ENCODE measurements around the gene GSTO2. TPM values are rescaled to one million over a fixed set of nuclear protein-coding genes. Genes with fewer than 3 reads are reported as not detected.
A peak's percentile ranks its signal among the peaks of the same experiment; 100 is the strongest.

The GSTO2 gene
- total and polyA plus RNA-seq, 2 of the 13 experiments (the other 11 are each of a cell fraction or from before 2014, with no cell fraction given): 2.1 to 7.9 TPM

DNA sequence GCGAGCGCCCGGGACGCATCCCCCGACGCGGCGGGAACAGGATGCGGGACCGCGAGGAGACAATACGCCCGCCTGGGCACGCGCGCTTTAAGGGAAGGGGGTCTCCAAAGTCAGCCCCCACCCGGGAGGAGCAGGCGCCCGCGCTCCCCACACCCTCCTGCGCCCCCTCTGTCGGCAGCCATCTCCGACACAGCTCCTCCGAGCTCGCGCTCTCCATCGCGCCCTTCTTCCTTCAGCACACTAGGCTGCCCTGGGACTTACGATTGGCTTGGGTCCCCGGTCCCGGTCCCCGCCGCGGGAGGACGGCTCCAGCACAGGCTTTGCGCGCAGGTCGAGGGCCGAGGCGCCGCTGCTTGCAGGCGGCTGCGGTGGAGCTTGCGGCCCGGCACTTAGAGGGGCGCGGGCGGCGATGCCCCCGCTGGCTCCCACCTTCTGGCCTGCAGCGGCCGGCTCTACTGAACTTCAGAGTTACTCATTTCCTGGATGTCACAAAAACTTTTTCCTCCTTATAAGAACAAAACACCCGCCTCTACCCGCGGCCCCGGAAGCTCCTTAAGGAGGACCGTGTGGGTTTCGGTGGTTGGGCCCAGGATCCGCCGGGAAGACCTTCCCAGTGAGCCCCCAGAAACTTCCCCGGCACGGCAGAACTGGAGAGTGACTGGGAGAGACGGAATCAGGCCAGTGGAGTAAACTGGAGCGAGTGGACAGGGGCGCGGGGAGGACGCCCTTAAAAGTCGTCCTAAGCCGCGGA lies 69.2 kb downstream of the GSTO2 start, which contains the start of gene ITPRIP (continued):
- TF ChIP-seq ZFP41 (CRISPR knock-in tag; IDR thresholded peaks at IDR 0.05; ENCODE audit: borderline replicate concordance) (0 out of 2 replicates have a peak, but pooled peaks have one; percentile 31), ZNF431 (CRISPR knock-in tag; IDR thresholded peaks at IDR 0.05; ENCODE audit: borderline replicate concordance, low read depth) (0 out of 2 replicates have a peak, but pooled peaks have one; percentile 50), TAF1 (CRISPR knock-in tag; IDR thresholded peaks at IDR 0.05) (peak; percentile 62; the same call in 1 of the 2 replicates), SALL1 (CRISPR knock-in tag; IDR thresholded peaks at IDR 0.05) (peak; percentile 10; the same call in 1 of the 2 replicates), ZIK1 (CRISPR knock-in tag; IDR thresholded peaks at IDR 0.05; ENCODE audit: borderline replicate concordance, low read depth) (0 out of 2 replicates have a peak, but pooled peaks have one; percentile 53), TARDBP (CRISPR knock-in tag; IDR thresholded peaks at IDR 0.05) (peak; percentile 68; the same call in 1 of the 2 replicates), ATF4 (CRISPR knock-in tag; IDR thresholded peaks at IDR 0.05) (no peak), ARHGAP35 (CRISPR knock-in tag; IDR thresholded peaks at IDR 0.05; ENCODE audit: borderline replicate concordance) (0 out of 2 replicates have a peak, but pooled peaks have one; percentile 87), GZF1 (CRISPR knock-in tag; IDR thresholded peaks at IDR 0.05) (peak; percentile 43; the same call in 1 of the 2 replicates), ZNF567 (CRISPR knock-in tag; IDR thresholded peaks at IDR 0.05; ENCODE audit: borderline replicate concordance) (no peak), ZKSCAN1 (IDR thresholded peaks at IDR 0.05; ENCODE audit: low read length) (no peak), TBX3 (IDR thresholded peaks at IDR 0.05; ENCODE audit: borderline replicate concordance) (no peak), ZNF598 (CRISPR knock-in tag; IDR thresholded peaks at IDR 0.05; ENCODE audit: borderline replicate concordance) (peak; percentile 69; the same call in 1 of the 2 replicates), ZNF432 (CRISPR knock-in tag; IDR thresholded peaks at IDR 0.05; ENCODE audit: borderline replicate concordance) (no peak), GABPB1 (CRISPR knock-in tag; IDR thresholded peaks at IDR 0.05) (peak; percentile 55; the same call in 1 of the 2 replicates), SOX13 (IDR thresholded peaks at IDR 0.05) (no peak), SOX13 (CRISPR knock-in tag; conservative IDR thresholded peaks at IDR 0.05 in 1 of 2, IDR thresholded peaks at IDR 0.05 in 1 of 2) (0 out of 4 replicates have a peak, but pooled peaks of 1 of the 2 experiments have one; percentile 3), ZNF558 (CRISPR knock-in tag; IDR thresholded peaks at IDR 0.05; ENCODE audit: borderline replicate concordance) (peak; percentile 37; the same call in 1 of the 2 replicates), YY1 (IDR thresholded peaks at IDR 0.05; ENCODE audit: insufficient read depth, insufficient replicate concordance, low read depth, low read length) (peak; percentile 25), PAWR (CRISPR knock-in tag; IDR thresholded peaks at IDR 0.05; ENCODE audit: borderline replicate concordance) (peak; percentile 65; the same call in 1 of the 2 replicates)
- TF ChIP-seq, protein P1, sequence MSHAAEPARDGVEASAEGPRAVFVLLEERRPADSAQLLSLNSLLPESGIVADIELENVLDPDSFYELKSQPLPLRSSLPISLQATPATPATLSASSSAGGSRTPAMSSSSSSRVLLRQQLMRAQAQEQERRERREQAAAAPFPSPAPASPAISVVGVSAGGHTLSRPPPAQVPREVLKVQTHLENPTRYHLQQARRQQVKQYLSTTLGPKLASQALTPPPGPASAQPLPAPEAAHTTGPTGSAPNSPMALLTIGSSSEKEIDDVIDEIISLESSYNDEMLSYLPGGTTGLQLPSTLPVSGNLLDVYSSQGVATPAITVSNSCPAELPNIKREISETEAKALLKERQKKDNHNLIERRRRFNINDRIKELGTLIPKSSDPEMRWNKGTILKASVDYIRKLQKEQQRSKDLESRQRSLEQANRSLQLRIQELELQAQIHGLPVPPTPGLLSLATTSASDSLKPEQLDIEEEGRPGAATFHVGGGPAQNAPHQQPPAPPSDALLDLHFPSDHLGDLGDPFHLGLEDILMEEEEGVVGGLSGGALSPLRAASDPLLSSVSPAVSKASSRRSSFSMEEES (CRISPR knock-in tag; IDR thresholded peaks at IDR 0.05): no peak
- TF ChIP-seq, protein P2, sequence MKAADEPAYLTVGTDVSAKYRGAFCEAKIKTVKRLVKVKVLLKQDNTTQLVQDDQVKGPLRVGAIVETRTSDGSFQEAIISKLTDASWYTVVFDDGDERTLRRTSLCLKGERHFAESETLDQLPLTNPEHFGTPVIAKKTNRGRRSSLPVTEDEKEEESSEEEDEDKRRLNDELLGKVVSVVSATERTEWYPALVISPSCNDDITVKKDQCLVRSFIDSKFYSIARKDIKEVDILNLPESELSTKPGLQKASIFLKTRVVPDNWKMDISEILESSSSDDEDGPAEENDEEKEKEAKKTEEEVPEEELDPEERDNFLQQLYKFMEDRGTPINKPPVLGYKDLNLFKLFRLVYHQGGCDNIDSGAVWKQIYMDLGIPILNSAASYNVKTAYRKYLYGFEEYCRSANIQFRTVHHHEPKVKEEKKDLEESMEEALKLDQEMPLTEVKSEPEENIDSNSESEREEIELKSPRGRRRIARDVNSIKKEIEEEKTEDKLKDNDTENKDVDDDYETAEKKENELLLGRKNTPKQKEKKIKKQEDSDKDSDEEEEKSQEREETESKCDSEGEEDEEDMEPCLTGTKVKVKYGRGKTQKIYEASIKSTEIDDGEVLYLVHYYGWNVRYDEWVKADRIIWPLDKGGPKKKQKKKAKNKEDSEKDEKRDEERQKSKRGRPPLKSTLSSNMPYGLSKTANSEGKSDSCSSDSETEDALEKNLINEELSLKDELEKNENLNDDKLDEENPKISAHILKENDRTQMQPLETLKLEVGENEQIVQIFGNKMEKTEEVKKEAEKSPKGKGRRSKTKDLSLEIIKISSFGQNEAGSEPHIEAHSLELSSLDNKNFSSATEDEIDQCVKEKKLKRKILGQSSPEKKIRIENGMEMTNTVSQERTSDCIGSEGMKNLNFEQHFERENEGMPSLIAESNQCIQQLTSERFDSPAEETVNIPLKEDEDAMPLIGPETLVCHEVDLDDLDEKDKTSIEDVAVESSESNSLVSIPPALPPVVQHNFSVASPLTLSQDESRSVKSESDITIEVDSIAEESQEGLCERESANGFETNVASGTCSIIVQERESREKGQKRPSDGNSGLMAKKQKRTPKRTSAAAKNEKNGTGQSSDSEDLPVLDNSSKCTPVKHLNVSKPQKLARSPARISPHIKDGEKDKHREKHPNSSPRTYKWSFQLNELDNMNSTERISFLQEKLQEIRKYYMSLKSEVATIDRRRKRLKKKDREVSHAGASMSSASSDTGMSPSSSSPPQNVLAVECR (CRISPR knock-in tag; IDR thresholded peaks at IDR 0.05; ENCODE audit: borderline replicate concordance): peak; percentile 33; the same call in 1 of the 2 replicates

Measured in HepG2 (cell line).